BLaER1 treated with 17β-estradiol and CSF1 and Interleukin-3, amounts not matched to agents 10 nM and 100 nM (cell line): ENCODE results near the gene SERGEF.

Source experiments
- H3K27ac ChIP-seq, 11 experiments: shearing (Covaris generic); formaldehyde crosslinking; 2 replicates each; pipeline ENCODE4 v1.8.1; 2022
- H3K27me3 ChIP-seq, 11 experiments: shearing (Covaris generic); formaldehyde crosslinking; 2 replicates each; pipeline ENCODE4 v1.8.1; 2022
- H3K36me3 ChIP-seq, 11 experiments: shearing (Covaris generic); formaldehyde crosslinking; 2 replicates each; pipeline ENCODE4 v1.8.1; 2022
- H3K4me1 ChIP-seq, 10 experiments: shearing (Covaris generic); formaldehyde crosslinking; 2 replicates each; pipeline ENCODE4 v1.8.1; 2022
- H3K4me2 ChIP-seq, 11 experiments: shearing (Covaris generic); formaldehyde crosslinking; 2 replicates each; pipeline ENCODE4 v1.8.1; 2022
- H3K4me3 ChIP-seq, 10 experiments: shearing (Covaris generic); formaldehyde crosslinking; 2 replicates each; pipeline ENCODE4 v1.8.1; 2022
- H3K9ac ChIP-seq, 11 experiments: shearing (Covaris generic); formaldehyde crosslinking; 2 replicates each; pipeline ENCODE4 v1.8.1; 2022
- H3K9me3 ChIP-seq, 11 experiments: shearing (Covaris generic); formaldehyde crosslinking; replicated peaks in 1 of 11; 2 replicates each; pipeline ENCODE4 v1.8.1; 2022
- H4K20me1 ChIP-seq, 11 experiments: shearing (Covaris generic); formaldehyde crosslinking; 2 replicates each; pipeline ENCODE4 v1.8.1; 2022
- Cebpa-rat ChIP-seq, 11 experiments: shearing (Covaris generic); IDR thresholded peaks; 2 replicates each; pipeline ENCODE4 v1.8.1; 2022

The SERGEF gene

DNA sequence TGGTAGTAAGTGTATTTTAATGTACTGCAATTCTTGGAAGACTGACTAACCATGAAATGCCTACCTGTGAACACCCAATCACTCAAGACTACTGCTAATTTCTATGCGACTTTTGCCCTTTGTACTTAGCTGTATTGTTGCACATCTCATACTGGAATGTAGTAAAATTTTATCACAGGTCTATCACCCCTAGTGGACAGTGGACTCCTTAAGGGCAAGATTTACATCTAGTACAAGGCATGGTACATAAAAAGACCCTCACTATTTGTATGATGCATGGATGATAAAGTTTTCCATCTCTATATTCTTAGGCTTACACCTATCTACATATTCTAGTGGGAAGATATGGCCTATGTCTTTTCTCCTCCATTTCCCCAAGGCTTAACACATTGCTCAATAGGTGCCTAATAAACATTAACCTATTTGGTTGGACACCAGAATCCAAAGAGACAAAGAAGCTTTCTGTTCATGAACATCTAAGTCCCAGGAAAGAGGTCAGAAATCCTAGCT lies 26.1 kb downstream of the SERGEF start:
- Histone ChIP-seq H3K4me3 (no peak overlapping the region), H3K4me2 (no peak overlapping the region), H3K9me3 (no peaks in the 10 kb centered on the region), H3K27ac (no peak overlapping the region), H3K36me3 (peaks cover 48 to 87% (median 72%) of the 10 kb centered on the region in 11 experiments), H3K27me3 (no peaks in the 10 kb centered on the region), H3K9ac (no peak overlapping the region), H3K4me1 (0 out of 20 replicates have a peak, but pooled peaks cover 0 to 7% (median 0%) of the 10 kb centered on the region in 10 experiments), H4K20me1 (peaks cover 0 to 3% (median 0%) of the 10 kb centered on the region in 11 experiments; a peak in 1 of 22 replicates)
- TF ChIP-seq Cebpa-rat (IDR thresholded peaks at IDR 0.05), result no peak

DNA sequence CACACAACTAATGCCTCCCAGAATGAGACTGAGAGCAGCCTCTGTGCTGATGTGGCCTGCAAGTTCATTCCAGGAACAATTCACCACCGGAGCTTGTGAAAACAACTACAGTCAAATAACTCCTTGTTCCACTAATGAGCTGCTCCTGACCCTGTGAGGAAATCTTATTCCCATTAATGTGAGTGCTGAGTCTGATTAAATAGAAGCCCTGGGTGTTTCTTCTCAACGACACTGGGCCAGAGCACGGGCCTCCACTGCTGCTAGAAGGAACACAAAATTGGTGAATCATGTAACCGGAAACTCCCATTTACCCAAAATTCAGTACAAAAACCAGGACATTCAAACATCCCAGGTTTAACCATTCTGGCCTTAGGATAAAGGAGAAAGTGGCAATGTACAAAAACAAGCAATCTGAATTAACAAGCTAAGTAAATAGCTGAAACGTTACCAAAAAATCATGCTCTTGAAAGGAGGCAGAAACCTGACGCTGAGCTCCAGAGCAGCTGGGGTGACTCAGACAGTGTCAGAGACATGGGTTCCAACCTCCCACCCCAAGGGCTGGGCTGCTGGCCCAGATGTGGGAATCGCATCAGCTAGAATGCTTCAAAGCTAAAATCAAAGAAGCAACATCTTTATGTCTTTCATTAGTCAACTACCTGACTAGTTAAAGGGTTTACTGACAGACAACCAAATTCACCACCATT lies 26.7 kb downstream of the SERGEF start:
- no peak overlapping the region for H3K9ac ChIP-seq
- no peaks in the 10 kb centered on the region for H3K9me3 ChIP-seq
- H3K27ac ChIP-seq, result no peak overlapping the region
- 0 out of 20 replicates have a peak, but pooled peaks cover 0 to 7% (median 0%) of the 10 kb centered on the region in 10 experiments for H3K4me1 ChIP-seq
- H3K4me2 ChIP-seq, result no peak overlapping the region
- H3K36me3 ChIP-seq, result peaks cover 48 to 88% (median 76%) of the 10 kb centered on the region in 11 experiments
- no peak for TF ChIP-seq Cebpa-rat (IDR thresholded peaks at IDR 0.05)
- H3K27me3 ChIP-seq, result no peaks in the 10 kb centered on the region
- no peak overlapping the region for H3K4me3 ChIP-seq
- H4K20me1 ChIP-seq, result peaks cover 0 to 3% (median 0%) of the 10 kb centered on the region in 11 experiments; a peak in 1 of 22 replicates

DNA sequence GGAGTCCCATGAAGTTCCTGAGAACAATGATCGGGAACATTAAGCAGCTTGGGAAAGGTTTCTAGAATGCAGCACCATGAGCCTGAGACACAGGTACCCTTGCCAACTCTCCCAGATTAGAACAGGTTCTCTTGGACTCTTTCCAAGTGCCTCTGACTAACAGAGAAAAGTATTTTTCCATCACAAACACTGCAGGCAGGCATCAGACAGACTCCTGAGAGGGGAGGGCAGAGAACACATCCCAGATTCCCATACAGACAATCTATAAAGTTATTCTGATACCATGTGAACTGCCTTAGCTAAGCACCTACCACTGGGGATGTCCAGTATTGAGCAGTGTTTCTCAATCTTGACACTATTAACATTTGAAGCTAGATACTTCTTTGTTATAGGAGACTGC lies 27.3 kb downstream of the SERGEF start:
- H3K27ac ChIP-seq, result no peak overlapping the region
- H3K27me3 ChIP-seq, result no peaks in the 10 kb centered on the region
- H3K36me3 ChIP-seq, result peaks cover 48 to 85% (median 75%) of the 10 kb centered on the region in 11 experiments
- 0 out of 20 replicates have a peak, but pooled peaks cover 0 to 7% (median 0%) of the 10 kb centered on the region in 10 experiments for H3K4me1 ChIP-seq
- no peak for TF ChIP-seq Cebpa-rat (IDR thresholded peaks at IDR 0.05)
- H3K9me3 ChIP-seq, result no peaks in the 10 kb centered on the region
- peaks cover 0 to 3% (median 0%) of the 10 kb centered on the region in 11 experiments; a peak in 1 of 22 replicates for H4K20me1 ChIP-seq
- no peak overlapping the region for H3K4me3 ChIP-seq
- no peak overlapping the region for H3K4me2 ChIP-seq
- no peak overlapping the region for H3K9ac ChIP-seq

DNA sequence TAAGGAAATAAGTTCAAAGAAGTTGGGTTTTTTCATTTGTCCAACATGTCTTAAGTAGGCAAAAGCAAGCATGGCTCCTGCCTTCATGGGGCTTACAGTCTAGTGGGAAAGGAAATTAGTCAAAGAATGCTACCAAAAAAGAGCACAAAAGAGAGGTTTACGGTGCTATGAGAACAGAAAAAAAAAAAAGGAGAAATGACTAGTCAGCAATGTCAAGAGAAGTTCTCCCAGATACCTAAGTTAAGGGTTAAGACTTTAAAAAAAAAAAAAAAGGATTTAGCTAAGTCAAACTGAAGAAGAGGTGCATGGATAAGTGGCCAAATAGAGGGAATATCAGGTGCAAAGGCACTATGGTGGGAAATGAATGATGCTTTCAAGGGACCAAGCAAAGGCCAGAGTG lies 29.3 kb downstream of the SERGEF start:
- Histone ChIP-seq H3K27me3 (no peaks in the 10 kb centered on the region), H4K20me1 (peaks cover 0 to 15% (median 9%) of the 10 kb centered on the region in 11 experiments; a peak in 16 of 22 replicates), H3K27ac (no peak overlapping the region), H3K9ac (no peak overlapping the region), H3K36me3 (peaks cover 46 to 74% (median 61%) of the 10 kb centered on the region in 11 experiments), H3K4me2 (no peak overlapping the region), H3K4me3 (no peak overlapping the region), H3K9me3 (no peaks in the 10 kb centered on the region), H3K4me1 (no peaks in the 10 kb centered on the region)
- no peak for TF ChIP-seq Cebpa-rat (IDR thresholded peaks at IDR 0.05)

DNA sequence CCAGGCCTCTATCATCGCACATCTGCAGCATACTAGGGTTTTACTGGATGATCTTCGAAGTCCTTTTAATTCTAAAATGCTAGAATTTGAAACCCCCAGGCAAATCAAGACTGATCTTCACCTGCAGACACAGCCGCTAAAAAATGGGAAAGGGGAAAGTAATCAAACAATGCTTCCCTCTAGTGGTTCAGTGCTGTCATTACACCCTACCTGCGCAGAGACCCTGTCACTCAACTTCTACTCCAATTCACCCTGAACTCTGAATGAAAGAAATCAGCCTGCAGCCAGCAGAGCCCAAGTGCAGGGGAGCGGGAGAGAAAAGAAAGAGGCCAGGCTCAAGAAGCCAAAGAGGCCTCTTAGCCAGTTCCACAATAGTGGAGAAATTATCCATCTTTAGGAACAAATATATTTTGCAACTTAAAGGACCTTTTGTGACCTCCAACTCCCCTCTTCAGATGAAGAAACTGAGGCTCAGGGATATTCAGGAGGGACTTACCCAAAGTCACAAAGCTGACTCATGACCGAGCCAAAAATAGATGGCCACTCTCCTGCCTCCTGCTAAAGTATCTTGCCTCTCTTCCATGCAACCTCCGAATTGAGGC lies 33.0 kb downstream of the SERGEF start:
- H3K9me3 ChIP-seq, result no peaks in the 10 kb centered on the region
- no peak overlapping the region for H3K4me2 ChIP-seq
- peaks cover 26 to 72% (median 54%) of the 10 kb centered on the region in 11 experiments; a peak in 21 of 22 replicates for H3K36me3 ChIP-seq
- no peaks in the 10 kb centered on the region for H3K27me3 ChIP-seq
- TF ChIP-seq Cebpa-rat (IDR thresholded peaks at IDR 0.05), result no peak
- no peaks in the 10 kb centered on the region for H3K4me1 ChIP-seq
- no peak overlapping the region for H3K27ac ChIP-seq
- peaks cover 0 to 19% (median 13%) of the 10 kb centered on the region in 11 experiments; a peak in 17 of 22 replicates for H4K20me1 ChIP-seq
- H3K4me3 ChIP-seq, result no peak overlapping the region
- no peak overlapping the region for H3K9ac ChIP-seq

DNA sequence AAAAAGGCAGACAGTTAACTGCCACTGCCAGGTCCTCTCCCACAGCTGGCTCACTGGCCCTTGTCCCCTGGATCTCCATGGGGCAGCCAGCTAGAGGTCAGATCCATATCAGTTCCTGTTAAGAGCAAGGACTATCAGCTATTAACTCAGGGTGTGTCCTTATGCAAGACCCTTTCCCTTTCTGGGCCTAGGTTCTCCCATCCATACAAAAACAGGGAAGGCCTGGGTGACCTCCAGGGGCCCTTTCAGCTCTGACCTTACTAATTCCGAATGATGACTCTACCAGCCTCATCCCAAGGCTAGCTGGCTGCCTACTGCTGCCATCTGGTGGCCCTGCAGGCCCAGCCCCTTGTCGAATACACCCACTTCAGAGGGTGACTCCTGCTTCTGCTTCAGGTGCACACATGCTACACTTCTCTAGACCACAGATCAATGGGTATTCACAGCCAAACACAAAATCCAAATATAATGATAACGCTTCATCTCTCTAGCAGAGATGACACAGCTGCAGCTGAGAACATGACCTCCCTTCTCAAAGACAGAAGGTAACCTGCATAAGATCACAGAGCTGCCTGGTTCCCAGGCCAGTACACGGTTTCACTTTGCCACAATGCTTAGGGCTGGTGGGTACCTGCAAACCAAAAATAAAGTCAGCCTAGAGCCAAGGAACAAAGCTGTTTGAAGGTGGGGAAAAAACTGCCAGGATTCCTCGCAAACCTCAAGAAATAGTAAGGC lies 34.1 kb downstream of the SERGEF start:
- H3K4me2 ChIP-seq, result no peak overlapping the region
- H3K36me3 ChIP-seq, result peaks cover 22 to 72% (median 53%) of the 10 kb centered on the region in 11 experiments; a peak in 19 of 22 replicates
- no peak overlapping the region for H3K27ac ChIP-seq
- H3K9me3 ChIP-seq, result peaks cover 0 to 3% (median 0%) of the 10 kb centered on the region in 11 experiments; a peak in 1 of 22 replicates
- H3K4me1 ChIP-seq, result no peaks in the 10 kb centered on the region
- H3K27me3 ChIP-seq, result no peaks in the 10 kb centered on the region
- H3K9ac ChIP-seq, result no peak overlapping the region
- H4K20me1 ChIP-seq, result peaks cover 0 to 19% (median 13%) of the 10 kb centered on the region in 11 experiments; a peak in 17 of 22 replicates
- H3K4me3 ChIP-seq, result no peak overlapping the region
- no peak for TF ChIP-seq Cebpa-rat (IDR thresholded peaks at IDR 0.05)

DNA sequence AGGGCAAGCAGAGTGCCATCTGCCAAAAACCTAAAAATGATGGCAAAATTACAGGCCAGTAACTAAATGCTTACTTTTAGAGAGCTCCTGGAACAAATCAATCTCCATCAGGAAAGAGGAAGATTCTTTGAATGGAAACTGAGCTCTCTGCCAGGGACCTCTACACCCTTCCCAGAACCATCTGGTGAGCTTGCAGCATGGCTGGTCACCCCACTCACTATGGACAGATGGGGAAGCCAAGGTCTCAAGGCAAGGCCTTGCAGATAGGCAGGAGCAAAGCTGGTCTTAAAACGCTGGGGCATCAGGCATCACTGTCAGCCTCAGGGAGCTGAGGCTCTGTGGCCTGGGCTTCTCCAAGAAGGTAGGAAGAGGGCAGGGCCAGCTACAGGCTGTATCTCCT lies 36.2 kb downstream of the SERGEF start:
- Histone ChIP-seq H3K9me3 (peaks cover 15 to 23% (median 16%) of the 10 kb centered on the region in 11 experiments), H3K27ac (no peak overlapping the region), H3K4me2 (no peak overlapping the region), H4K20me1 (peaks cover 0 to 19% (median 12%) of the 10 kb centered on the region in 11 experiments; a peak in 17 of 22 replicates), H3K4me3 (no peak overlapping the region), H3K27me3 (no peaks in the 10 kb centered on the region), H3K4me1 (no peaks in the 10 kb centered on the region), H3K9ac (no peak overlapping the region), H3K36me3 (peaks cover 42 to 78% (median 66%) of the 10 kb centered on the region in 11 experiments)
- TF ChIP-seq Cebpa-rat (IDR thresholded peaks at IDR 0.05), result no peak

DNA sequence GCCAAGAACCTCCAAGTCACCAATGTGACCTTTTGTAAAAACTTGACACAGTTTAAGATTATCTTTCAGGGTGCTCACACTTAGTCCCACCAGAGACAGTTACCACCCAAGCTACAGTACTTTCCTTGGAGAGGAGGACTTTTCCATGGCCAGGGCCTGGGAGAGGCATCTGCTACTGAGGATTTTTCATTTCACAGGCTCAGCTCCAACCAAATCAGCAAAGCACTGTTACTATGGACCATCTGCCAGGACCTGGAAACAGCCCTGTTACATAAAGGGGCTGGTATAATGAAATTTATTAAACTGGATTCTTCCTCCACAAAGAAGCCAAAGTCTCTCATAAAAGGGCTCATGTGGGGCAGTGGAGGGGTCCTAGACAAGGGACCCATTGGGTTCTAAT lies 38.6 kb downstream of the SERGEF start:
- Histone ChIP-seq H3K27ac (no peak overlapping the region), H3K9me3 (peaks cover 24 to 33% (median 28%) of the 10 kb centered on the region in 11 experiments), H3K27me3 (no peaks in the 10 kb centered on the region), H4K20me1 (peaks cover 0 to 12% (median 6%) of the 10 kb centered on the region in 11 experiments; a peak in 15 of 22 replicates), H3K4me1 (no peaks in the 10 kb centered on the region), H3K9ac (no peak overlapping the region), H3K4me3 (no peak overlapping the region), H3K4me2 (no peak overlapping the region), H3K36me3 (peaks cover 53 to 92% (median 77%) of the 10 kb centered on the region in 11 experiments)
- TF ChIP-seq Cebpa-rat (IDR thresholded peaks at IDR 0.05), result no peak
